OCI-LY3 (cell line): Measurements from ENCODE around the gene BRF1.

Source experiments
- CTCF ChIP-seq: fragments of 200-600, 300-600 bp; sonication (generic); IDR thresholded peaks from 2 replicates; pipeline ENCODE4 v1.5.1; 2014; ENCODE audit warnings: antibody characterized with exemption, low read length, low read depth
- EZH2phosphoT487 ChIP-seq: fragments of 200-600 bp; shearing (Covaris generic); IDR thresholded peaks from 2 replicates; pipeline ENCODE4 v1.6.1; 2018; ENCODE audit warnings: antibody characterized with exemption, mixed run types, low read depth

- TF ChIP-seq CTCF = no peak
- no peak for TF ChIP-seq EZH2phosphoT487
These were observed 14.0 kb downstream of the BRF1 start for GRCh38 chr14:105286759-105287144.
